ENCODE data around the gene NFATC1.

NFATC1 gene

GRCh38 chr18:79511271-79511670 is 115.5 kb downstream of the NFATC1 start:
- no peak for DNase-seq

- no peak for DNase-seq
These were observed 116.1 kb downstream of the NFATC1 start for GRCh38 chr18:79511671-79512301.

- no peak for DNase-seq
These were observed 117.0 kb downstream of the NFATC1 start for GRCh38 chr18:79512461-79513380.

GRCh38 chr18:79513381-79514081 is 117.8 kb downstream of the NFATC1 start:
- DNase-seq = no peak

- no peak for DNase-seq
These were observed 119.6 kb downstream of the NFATC1 start for GRCh38 chr18:79515331-79515730.

- DNase-seq = no peak
These were observed 120.2 kb downstream of the NFATC1 start for GRCh38 chr18:79515944-79516351.

GRCh38 chr18:79516441-79516931 is 120.8 kb downstream of the NFATC1 start:
- DNase-seq = no peak

- peak; percentile 79 for DNase-seq
These were observed 121.6 kb downstream of the NFATC1 start for GRCh38 chr18:79517341-79517740.

GRCh38 chr18:79518028-79518682 is 122.4 kb downstream of the NFATC1 start:
- DNase-seq = no peak

GRCh38 chr18:79518683-79519128 is 123.0 kb downstream of the NFATC1 start:
- no peak for DNase-seq

GRCh38 chr18:79519751-79520477 is 124.2 kb downstream of the NFATC1 start:
- peak; percentile 96 for DNase-seq

GRCh38 chr18:79520478-79521390 is 125.0 kb downstream of the NFATC1 start:
- no peak for DNase-seq

GRCh38 chr18:79521416-79522205 is 125.9 kb downstream of the NFATC1 start:
- DNase-seq = no peak

- no peak for DNase-seq
These were observed 126.9 kb downstream of the NFATC1 start for GRCh38 chr18:79522451-79523205.

- no peak for DNase-seq
These were observed 127.5 kb downstream of the NFATC1 start for GRCh38 chr18:79523206-79523735.

GRCh38 chr18:79523736-79524180 is 128.0 kb downstream of the NFATC1 start:
- peak; percentile 72 for DNase-seq

- DNase-seq = peak; percentile 23
These were observed 128.7 kb downstream of the NFATC1 start for GRCh38 chr18:79524181-79525078.

All from hematopoietic multipotent progenitor cell treated with erythropoietin and hydrocortisone succinate and interleukin-3 and kit ligand, for 8 days (in vitro differentiated cells).